Stimulated activated effector memory CD8-positive, alpha-beta T cell treated with anti-CD3 and anti-CD28 coated beads, Interleukin-12 subunit alpha, Interleukin-12 subunit beta, amount 100 ng/mL, for 72 hours (primary cell): ENCODE data around the gene PCBP3.
"Not testable (repeated sequence)": the region's sequence is repeated elsewhere in the genome, so short reads cannot be mapped to it uniquely, and the experiment has no call there.

Source experiments
- ATAC-seq: fragments of 150-1000 bp; cut with Tn5 transposase; 2 replicates; pipeline ENCODE4 v1.10.0; 2021
- DNase-seq, 2 donors: peaks; one replicate each; pipeline ENCODE4 v3.0.0; 2021 to 2022; ENCODE audit warnings: low spot score in 2 of 2
- H3K27ac Mint-ChIP-seq: one replicate; pipeline ENCODE4 v1.8.0; 2022; ENCODE audit warnings: mild to moderate bottlenecking, mixed read lengths
- H3K36me3 Mint-ChIP-seq: one replicate; pipeline ENCODE4 v1.8.0; 2022; ENCODE audit warnings: mild to moderate bottlenecking, mixed read lengths
- H3K4me1 Mint-ChIP-seq: one replicate; pipeline ENCODE4 v1.8.0; 2022; ENCODE audit warnings: mixed read lengths
- H3K4me3 Mint-ChIP-seq: one replicate; pipeline ENCODE4 v1.8.0; 2022; ENCODE audit warnings: mild to moderate bottlenecking, mixed read lengths
- H3K9me3 Mint-ChIP-seq: one replicate; pipeline ENCODE4 v1.8.0; 2022; ENCODE audit warnings: mixed read lengths

PCBP3 gene

GRCh38 chr21:45888386-45889009, 245.0 kb downstream of the PCBP3 start:
- H3K9me3 Mint-ChIP-seq: peaks cover 6% of the 10 kb centered on the region
- DNase-seq (no peak), ATAC-seq (no peak)
- peaks cover 11% of the 10 kb centered on the region for H3K36me3 Mint-ChIP-seq
- H3K4me3 Mint-ChIP-seq: no peak overlapping the region
- H3K27ac Mint-ChIP-seq: no peak overlapping the region
- H3K4me1 Mint-ChIP-seq: peaks cover 41% of the 10 kb centered on the region

GRCh38 chr21:45889256-45889655, 245.7 kb downstream of the PCBP3 start:
- peaks cover 6% of the 10 kb centered on the region for H3K9me3 Mint-ChIP-seq
- H3K27ac Mint-ChIP-seq: no peak overlapping the region
- ATAC-seq (no peak), DNase-seq (no peak)
- peaks cover 11% of the 10 kb centered on the region for H3K36me3 Mint-ChIP-seq
- H3K4me1 Mint-ChIP-seq: peaks cover 41% of the 10 kb centered on the region
- no peak overlapping the region for H3K4me3 Mint-ChIP-seq

GRCh38 chr21:45889961-45890360, 246.4 kb downstream of the PCBP3 start:
- no peak overlapping the region for H3K4me3 Mint-ChIP-seq
- H3K4me1 Mint-ChIP-seq: peaks cover 39% of the 10 kb centered on the region
- DNase-seq: no peak
- ATAC-seq: no peak
- H3K36me3 Mint-ChIP-seq: peaks cover 11% of the 10 kb centered on the region
- peaks cover 6% of the 10 kb centered on the region for H3K9me3 Mint-ChIP-seq
- H3K27ac Mint-ChIP-seq: no peak overlapping the region

DNA sequence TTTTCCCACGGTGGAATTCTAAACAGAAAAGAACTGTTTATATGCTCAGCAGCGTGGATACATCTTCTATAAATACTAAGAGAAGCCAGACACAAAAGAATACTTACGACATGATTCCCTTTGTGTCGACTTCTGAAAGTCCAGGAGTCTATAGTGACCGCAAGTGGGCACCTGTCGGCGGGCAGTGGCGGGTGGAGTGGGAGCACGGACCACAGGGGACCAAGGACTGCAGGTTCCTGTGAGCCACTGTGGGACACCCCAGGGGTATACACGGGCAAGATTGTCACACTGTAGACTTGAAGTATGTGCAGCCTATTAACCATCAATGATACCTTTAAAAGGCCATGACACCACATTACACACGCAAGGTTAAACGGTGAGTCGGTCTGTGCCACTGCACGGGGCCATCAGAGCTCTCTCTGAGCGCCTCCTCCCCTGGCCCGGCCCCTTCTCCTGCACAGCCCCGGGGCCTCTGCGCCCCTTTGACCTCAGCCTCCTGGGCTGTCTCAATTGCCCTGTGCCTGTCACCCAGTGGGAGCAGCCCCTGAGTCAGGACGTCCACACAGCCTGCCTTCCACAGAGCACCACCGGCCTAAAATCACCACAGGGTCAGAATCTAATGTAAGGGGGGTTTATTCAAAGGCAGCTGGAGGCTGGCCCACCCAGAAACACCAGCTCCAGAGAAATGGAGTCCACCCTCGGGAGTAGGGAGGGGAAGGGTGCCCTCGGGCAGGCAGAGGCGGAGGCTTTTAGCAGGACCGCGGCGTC, 248.0 kb downstream of the PCBP3 start:
- peaks cover 23% of the 10 kb centered on the region for H3K4me1 Mint-ChIP-seq
- H3K27ac Mint-ChIP-seq: no peak overlapping the region
- H3K9me3 Mint-ChIP-seq: no peaks in the 10 kb centered on the region

GRCh38 chr21:45892156-45892915, 248.8 kb downstream of the PCBP3 start:
- ATAC-seq (peak; percentile 48), DNase-seq (no peak)
- no peaks in the 10 kb centered on the region for H3K9me3 Mint-ChIP-seq
- H3K36me3 Mint-ChIP-seq: no peaks in the 10 kb centered on the region
- no peak overlapping the region for H3K27ac Mint-ChIP-seq
- H3K4me3 Mint-ChIP-seq: peak overlapping the region; percentile 17
- peaks cover 15% of the 10 kb centered on the region for H3K4me1 Mint-ChIP-seq

More for the DNA sequence above, 248.0 kb downstream of the PCBP3 start:
- Mint-ChIP-seq H3K36me3 (peaks cover under 1% of the 10 kb centered on the region), H3K4me3 (peak overlapping the region; percentile 17)
- no peak for DNase-seq
- peak; percentile 27 for ATAC-seq

DNA sequence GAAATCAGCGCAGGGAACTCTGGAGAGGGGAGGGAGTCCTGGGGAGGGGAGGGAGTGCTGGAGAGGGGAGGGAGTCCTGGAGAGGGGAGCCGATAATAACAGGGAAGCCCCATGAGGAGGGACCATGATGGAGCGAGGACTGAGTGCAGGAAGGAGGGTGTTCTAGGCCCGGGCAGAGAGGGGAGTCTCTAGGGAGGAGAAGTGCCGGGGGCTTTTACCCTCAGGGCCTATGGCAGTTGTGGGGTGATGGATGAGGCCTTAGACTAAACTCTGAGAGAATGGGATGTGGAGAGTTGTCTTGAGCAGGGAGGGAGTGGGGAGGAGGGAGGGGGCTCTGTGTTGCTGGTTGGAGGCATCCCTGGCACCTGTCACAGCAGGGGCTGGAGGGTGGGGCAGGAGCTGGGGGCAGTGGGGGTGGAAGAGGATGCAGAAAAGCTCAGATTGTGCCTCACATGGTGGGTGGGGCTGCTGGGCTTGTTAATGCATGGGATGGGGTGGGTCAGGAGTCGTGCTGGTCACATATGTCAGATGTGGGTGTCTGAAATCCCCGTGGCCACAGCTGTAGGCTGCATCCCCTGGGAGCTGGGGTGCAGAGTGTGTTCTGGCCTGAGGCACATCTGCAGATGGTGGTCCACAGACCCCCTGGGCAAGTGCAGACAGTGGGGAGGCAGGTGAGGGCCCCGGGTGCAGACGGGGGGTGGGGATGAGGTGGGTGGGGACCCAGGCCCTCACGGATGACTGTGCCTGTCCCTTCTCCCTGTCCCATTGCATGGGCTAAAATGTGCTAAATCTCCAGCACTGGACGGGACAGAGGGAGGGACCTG, 249.6 kb downstream of the PCBP3 start:
- Mint-ChIP-seq H3K4me3 (no peak overlapping the region), H3K9me3 (no peaks in the 10 kb centered on the region), H3K36me3 (no peaks in the 10 kb centered on the region), H3K4me1 (peaks cover 15% of the 10 kb centered on the region), H3K27ac (no peak overlapping the region)
- DNase-seq: no peak
- ATAC-seq: no peak

DNA sequence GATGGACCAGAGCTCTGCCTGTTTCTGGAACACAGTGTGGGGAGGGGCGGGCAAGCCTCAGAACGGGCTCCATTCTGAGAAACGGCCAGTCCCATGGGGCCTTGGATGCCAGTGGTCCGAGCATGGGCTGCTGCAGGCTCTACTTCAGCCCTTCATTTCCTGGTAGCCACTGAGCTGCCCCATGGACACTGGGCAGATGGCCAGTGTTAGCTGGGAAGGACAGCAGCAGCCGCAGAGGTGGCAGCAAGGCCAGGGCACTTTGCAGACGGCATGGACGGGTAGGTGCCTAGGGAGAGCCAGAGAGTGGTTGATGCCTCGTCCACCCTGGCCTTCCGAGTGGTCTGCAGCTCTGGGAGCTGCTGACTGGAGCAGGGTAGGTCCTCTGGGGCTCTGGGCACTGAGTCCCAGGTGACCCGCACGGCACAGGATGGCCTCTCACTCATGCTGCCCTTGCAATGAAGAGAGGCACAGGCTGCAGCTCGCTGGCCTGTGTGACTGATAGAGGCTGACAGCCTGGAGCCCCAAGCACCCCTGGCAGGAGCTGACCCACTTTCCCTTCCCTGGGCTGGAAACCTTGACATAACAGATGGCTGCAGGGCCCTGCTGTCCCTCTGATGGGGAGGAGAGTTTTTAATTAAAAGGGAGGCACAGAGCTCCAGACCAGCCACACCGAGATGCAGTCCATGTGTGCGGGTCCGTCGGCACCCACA, 250.4 kb downstream of the PCBP3 start:
- H3K4me3 Mint-ChIP-seq: no peak overlapping the region
- peaks cover 15% of the 10 kb centered on the region for H3K4me1 Mint-ChIP-seq
- no peaks in the 10 kb centered on the region for H3K36me3 Mint-ChIP-seq
- H3K9me3 Mint-ChIP-seq: no peaks in the 10 kb centered on the region
- ATAC-seq: no peak
- DNase-seq: no peak
- no peak overlapping the region for H3K27ac Mint-ChIP-seq

DNA sequence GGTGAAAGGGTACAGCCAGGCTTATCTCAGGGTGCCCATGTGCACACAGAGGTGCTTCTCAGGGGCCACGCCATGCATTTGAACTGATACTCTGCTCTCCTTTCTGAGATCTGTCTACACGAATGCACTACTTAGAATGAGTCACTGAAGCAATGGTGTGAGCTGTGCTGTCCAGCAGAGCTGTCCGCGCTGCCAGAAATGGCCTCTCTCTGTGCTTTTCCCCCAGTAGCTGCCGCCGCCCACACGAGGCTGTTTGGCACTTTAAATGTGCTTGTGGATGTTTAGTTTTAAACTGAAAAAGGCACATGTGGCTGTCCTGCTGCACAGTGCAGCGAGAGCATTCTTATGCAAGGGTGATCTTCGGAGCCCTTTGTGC, 250.9 kb downstream of the PCBP3 start:
- peaks cover 15% of the 10 kb centered on the region for H3K4me1 Mint-ChIP-seq
- no peak overlapping the region for H3K27ac Mint-ChIP-seq
- ATAC-seq (no peak), DNase-seq (no peak)
- no peak overlapping the region for H3K4me3 Mint-ChIP-seq
- H3K36me3 Mint-ChIP-seq: no peaks in the 10 kb centered on the region
- no peaks in the 10 kb centered on the region for H3K9me3 Mint-ChIP-seq

DNA sequence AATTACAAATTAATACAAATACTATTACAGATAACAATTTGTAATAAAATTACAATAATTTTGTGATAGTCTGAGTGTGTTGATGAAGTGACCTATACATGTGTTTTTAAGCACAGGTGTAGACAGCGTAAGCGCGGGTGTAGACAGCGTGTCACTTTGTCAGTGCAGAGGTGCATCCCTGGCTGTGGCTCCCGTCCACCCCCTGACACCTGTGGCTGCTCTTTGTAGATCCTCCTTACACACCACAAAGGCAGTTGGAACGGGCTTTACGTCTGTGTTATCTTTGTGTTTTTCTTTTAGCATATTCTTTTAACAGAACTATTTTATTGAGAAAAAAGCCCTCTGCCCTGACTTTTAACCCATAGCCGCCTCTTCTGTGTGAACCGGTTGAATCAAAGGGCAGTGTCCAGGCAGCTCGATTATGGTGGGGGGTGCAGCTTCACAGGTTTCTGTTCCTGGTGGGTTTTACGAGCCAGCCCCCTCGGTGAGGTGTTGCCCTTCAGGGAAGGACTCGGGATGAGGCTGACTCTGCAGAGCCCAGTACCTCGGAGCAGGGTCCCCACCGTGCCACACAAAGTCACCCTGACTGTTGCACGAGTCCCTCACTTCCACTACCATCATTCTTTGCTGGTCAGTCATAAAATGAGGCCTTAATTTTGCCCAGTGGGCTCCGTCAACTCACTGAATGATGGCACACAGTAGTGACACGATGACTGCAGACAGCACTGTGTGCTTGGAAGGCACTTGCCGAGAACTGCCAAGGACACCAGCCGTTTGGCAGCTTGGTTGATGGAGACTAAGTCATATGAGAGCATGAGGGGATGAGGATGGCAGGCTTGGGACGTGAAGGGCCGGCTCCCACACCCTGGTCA, 251.6 kb downstream of the PCBP3 start:
- no peak for ATAC-seq
- H3K4me3 Mint-ChIP-seq: no peak overlapping the region
- H3K9me3 Mint-ChIP-seq: no peaks in the 10 kb centered on the region
- H3K36me3 Mint-ChIP-seq: no peaks in the 10 kb centered on the region
- DNase-seq: no peak
- no peak overlapping the region for H3K27ac Mint-ChIP-seq
- H3K4me1 Mint-ChIP-seq: peaks cover 15% of the 10 kb centered on the region

GRCh38 chr21:45895778-45896370, 252.3 kb downstream of the PCBP3 start:
- Mint-ChIP-seq H3K4me3 (no peak overlapping the region), H3K9me3 (no peaks in the 10 kb centered on the region), H3K27ac (no peak overlapping the region), H3K4me1 (peaks cover 8% of the 10 kb centered on the region), H3K36me3 (no peaks in the 10 kb centered on the region)
- ATAC-seq: no peak
- DNase-seq: no peak

DNA sequence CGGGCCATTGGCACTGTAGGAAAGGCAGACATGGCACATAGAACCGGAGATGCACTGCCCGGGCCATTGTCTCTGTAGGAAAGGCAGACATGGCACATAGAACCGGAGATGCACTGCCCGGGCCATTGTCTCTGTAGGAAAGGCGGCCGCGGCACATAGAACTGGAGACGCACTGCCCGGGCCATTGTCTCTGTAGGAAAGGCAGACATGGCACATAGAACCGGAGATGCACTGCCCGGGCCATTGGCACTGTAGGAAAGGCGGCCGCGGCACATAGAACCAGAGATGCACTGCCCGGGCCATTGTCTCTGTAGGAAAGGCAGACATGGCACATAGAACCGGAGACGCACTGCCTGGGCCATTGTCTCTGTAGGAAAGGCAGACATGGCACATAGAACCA, 252.9 kb downstream of the PCBP3 start:
- not testable (repeated sequence) for H3K9me3 Mint-ChIP-seq, H3K4me1 Mint-ChIP-seq, H3K4me3 Mint-ChIP-seq, H3K36me3 Mint-ChIP-seq, H3K27ac Mint-ChIP-seq, ATAC-seq, DNase-seq

DNA sequence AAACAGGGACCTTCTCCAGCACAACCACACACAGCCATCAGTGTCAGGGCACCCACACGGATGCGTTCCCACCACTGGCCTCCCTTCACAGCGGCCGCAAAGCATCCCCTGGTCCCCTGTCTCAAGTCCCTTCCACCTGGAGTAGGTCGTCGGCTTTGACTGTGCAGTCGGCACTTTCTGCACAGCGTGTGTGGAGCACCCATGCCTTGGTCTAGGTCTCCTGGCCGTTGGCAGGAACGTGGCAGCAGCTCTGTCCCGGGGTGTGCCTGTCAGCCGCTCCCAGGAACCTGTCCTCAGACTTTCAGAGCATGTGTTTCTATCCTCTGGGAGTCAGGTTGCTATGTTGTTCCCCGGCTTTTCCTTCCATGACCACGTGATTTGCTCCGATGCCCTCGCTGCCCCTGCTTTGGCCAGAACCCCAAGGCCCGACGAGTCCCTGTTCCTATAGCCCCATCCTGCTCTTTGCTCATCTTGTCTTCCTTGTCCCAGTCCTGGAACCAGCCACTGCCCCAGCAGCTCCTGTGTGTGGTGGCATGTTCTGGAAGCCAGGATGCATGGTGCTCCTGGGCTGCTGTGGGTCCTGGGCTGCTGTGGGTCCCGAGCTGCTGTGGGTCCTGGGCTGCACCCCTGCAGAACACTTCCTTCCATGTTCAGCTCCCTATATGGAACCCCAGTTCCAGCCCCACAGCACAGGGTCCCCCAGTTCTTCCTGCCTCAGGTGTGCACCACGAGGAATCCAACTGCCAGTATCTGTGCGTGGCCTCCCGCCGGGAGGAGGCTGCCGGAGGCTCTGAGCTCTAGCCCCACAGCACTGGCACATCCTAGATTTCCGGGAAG, 253.9 kb downstream of the PCBP3 start:
- Mint-ChIP-seq H3K9me3 (no peaks in the 10 kb centered on the region), H3K4me3 (no peak overlapping the region), H3K4me1 (no peaks in the 10 kb centered on the region), H3K36me3 (no peaks in the 10 kb centered on the region), H3K27ac (no peak overlapping the region)
- ATAC-seq: no peak
- DNase-seq: no peak

GRCh38 chr21:45898028-45898350, 254.5 kb downstream of the PCBP3 start:
- DNase-seq (no peak), ATAC-seq (no peak)
- no peak overlapping the region for H3K27ac Mint-ChIP-seq
- H3K36me3 Mint-ChIP-seq: no peaks in the 10 kb centered on the region
- no peaks in the 10 kb centered on the region for H3K4me1 Mint-ChIP-seq
- no peak overlapping the region for H3K4me3 Mint-ChIP-seq
- H3K9me3 Mint-ChIP-seq: no peaks in the 10 kb centered on the region
